SJSA1 (cell line): Measurements from ENCODE around the gene SMIM23. TPM values are rescaled to one million over a fixed set of nuclear protein-coding genes. Genes with fewer than 3 reads are reported as not detected.

Source experiments
- DNase-seq, 2 experiments: peaks; one replicate each; pipeline ENCODE4 v3.0.0-alpha.2; 2015 to 2020; ENCODE audit warnings: low spot score in 2 of 2, low read depth in 1 of 2
- H3K27ac ChIP-seq: fragments of 250-450 bp; sonication (Bioruptor Pico); 2 replicates; pipeline ENCODE4 v1.5.1; 2020; ENCODE audit warnings: mild to moderate bottlenecking, moderate library complexity
- H3K27me3 ChIP-seq: fragments of 250-450 bp; sonication (Bioruptor Pico); replicated peaks from 2 replicates; pipeline ENCODE4 v1.5.1; 2020; ENCODE audit warnings: mild to moderate bottlenecking, moderate library complexity
- H3K36me3 ChIP-seq: fragments of 250-450 bp; sonication (Bioruptor Pico); 2 replicates; pipeline ENCODE4 v1.5.1; 2020; ENCODE audit warnings: mild to moderate bottlenecking
- H3K4me1 ChIP-seq: fragments of 250-450 bp; sonication (Bioruptor Pico); replicated peaks from 2 replicates; pipeline ENCODE4 v1.6.1; 2021; ENCODE audit warnings: mild to moderate bottlenecking
- H3K4me3 ChIP-seq: fragments of 250-450 bp; sonication (Bioruptor Pico); 2 replicates; pipeline ENCODE4 v1.5.1; 2020; ENCODE audit warnings: mild to moderate bottlenecking
- H3K9me3 ChIP-seq: fragments of 250-450 bp; sonication (Bioruptor Pico); replicated peaks from 2 replicates; pipeline ENCODE4 v1.5.1; 2020; ENCODE audit warnings: mild to moderate bottlenecking
- total RNA-seq: library from RNA; depleted of rRNA; stranded (reverse); fragments of >200 nt; shearing (Covaris generic); gene quantifications from 2 replicates; pipeline ENCODE4 v1.2.3, GENCODE V29; 2014; rRNA removed

SMIM23 gene
- total RNA-seq, 1 experiment from 2014 or later: not detected

DNA sequence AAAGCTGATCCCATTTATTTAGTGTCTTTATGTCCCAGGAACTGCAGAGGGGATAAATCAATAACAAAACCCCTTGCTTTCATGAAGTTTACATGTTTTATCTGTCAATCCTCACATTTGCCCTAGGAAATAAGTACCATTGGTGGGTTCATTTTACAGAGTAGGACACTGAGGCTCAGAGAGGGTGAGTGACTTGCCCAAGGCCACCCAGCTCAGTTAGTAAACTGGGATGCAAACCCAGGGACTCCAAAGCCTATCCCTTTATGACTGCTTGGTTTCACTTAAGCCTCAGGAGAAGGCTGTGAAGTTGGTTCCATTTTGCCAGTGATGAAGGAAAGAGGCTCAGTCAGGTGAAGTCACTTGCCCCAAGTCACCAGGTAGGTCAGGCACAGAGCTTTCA lies 51.9 kb downstream of the SMIM23 start:
- no peak overlapping the region for H3K27ac ChIP-seq
- DNase-seq: no peak
- H3K27me3 ChIP-seq: no peaks in the 10 kb centered on the region
- no peaks in the 10 kb centered on the region for H3K36me3 ChIP-seq
- no peaks in the 10 kb centered on the region for H3K4me1 ChIP-seq
- no peak overlapping the region for H3K4me3 ChIP-seq
- H3K9me3 ChIP-seq: 0 out of 2 replicates have a peak, but pooled peaks cover 10% of the 10 kb centered on the region

DNA sequence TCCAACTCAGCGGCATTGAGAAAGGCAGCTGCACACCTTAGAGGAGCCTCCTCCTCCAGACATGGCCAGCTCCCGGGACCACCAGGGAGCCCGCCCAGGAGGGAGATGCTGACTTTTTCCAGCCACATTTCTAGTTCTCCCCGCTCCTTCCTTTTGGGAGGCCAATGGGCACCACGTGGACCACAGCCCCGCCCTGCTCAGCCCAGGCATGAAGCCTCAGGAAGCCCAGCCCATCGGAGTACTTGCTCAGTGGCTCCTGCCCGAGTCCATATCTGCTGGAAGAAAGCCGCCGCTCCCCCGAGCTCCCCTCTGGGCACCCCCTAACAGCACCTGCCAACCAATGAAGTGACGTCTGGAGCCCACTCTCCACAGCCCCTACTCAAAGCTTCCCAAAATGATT lies 52.4 kb downstream of the SMIM23 start:
- H3K4me1 ChIP-seq: no peaks in the 10 kb centered on the region
- no peaks in the 10 kb centered on the region for H3K36me3 ChIP-seq

DNA sequence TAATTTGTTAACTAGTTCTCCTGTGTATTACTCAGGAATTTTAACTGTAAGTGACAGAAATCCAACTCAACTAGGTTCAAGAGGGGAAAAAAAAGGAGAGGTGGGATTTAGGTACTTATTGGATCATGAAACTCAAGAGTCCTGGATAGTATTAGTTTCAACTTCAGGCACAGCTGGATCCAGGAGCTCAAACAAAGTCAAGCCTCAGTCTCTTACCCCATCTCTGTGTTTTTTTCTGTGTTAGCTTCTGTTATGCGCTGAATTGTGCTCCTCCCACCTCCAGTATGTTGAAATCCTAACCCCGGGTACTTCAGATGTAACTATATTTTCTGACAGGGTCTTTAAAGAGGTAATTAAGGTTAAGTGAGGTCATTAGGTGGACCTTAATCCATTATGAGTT lies 53.5 kb downstream of the SMIM23 start:
- Histone ChIP-seq H3K9me3 (no peaks in the 10 kb centered on the region), H3K27ac (no peak overlapping the region), H3K36me3 (no peaks in the 10 kb centered on the region), H3K4me3 (no peak overlapping the region), H3K4me1 (no peaks in the 10 kb centered on the region), H3K27me3 (no peaks in the 10 kb centered on the region)
- DNase-seq: no peak

More for the DNA sequence above, 52.4 kb downstream of the SMIM23 start:
- no peak for DNase-seq
- H3K4me3 ChIP-seq: no peak overlapping the region
- 0 out of 2 replicates have a peak, but pooled peaks cover 6% of the 10 kb centered on the region for H3K9me3 ChIP-seq
- H3K27ac ChIP-seq: no peak overlapping the region
- no peaks in the 10 kb centered on the region for H3K27me3 ChIP-seq

DNA sequence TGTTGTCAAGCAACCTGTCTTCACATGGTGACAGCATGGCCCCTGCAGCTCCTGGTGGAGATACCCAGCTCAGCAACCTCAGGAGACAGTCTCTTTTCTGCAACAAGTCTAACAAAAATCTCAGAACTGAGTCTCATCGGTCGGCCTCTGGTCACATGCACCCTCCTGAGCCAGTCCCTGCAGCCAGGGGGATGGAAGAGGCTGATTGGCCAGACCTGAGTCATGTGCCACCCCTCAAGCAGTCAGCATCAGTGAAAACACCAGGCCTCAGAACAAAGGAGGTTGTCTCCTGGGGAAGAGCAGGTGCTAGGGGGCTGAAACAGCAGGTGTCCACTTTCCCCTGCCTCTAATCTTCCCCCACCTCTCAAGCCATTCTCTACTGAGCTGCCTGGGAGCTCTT lies 54.4 kb downstream of the SMIM23 start:
- H3K27ac ChIP-seq: no peak overlapping the region
- no peaks in the 10 kb centered on the region for H3K27me3 ChIP-seq
- no peaks in the 10 kb centered on the region for H3K36me3 ChIP-seq
- no peak for DNase-seq
- no peak overlapping the region for H3K4me3 ChIP-seq
- H3K9me3 ChIP-seq: no peaks in the 10 kb centered on the region
- H3K4me1 ChIP-seq: no peaks in the 10 kb centered on the region

Other genes with a start within 250 kb of the SMIM23 start
- 106 and 123 TPM in 2 replicates for gene FBXW11, start 220.8 kb downstream of the SMIM23 start, total RNA-seq